GM19467 (cell line): ENCODE data around the gene RAB22A.

Experiments
- ATAC-seq: cut with Tn5 transposase; IDR thresholded peaks from one replicate; pipeline ENCODE4 v1.9.1; 2021; ENCODE audit warnings: mild to moderate bottlenecking, moderate library complexity; ENCODE audit not compliant: unreplicated experiment

The RAB22A gene

DNA sequence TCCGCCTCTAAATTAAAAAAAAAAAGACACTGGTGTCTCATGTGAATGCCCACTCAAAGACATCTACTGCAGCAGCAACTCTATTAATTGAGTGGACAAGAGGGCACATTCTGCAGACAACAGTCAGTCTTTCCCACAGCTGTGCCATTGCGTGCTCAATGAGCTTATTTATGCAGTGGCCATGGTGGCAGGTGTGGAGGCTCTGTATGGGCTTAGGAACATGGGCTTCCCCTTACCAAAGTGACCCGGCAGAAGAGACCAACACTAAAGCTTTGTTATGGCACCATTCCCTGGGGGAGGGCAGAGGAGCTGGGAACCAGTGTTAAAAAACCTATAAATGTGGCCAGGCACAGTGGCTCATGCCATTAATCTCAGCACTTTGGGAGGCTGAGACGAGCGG, 75.3 kb downstream of the RAB22A start:
- ATAC-seq: no peak

DNA sequence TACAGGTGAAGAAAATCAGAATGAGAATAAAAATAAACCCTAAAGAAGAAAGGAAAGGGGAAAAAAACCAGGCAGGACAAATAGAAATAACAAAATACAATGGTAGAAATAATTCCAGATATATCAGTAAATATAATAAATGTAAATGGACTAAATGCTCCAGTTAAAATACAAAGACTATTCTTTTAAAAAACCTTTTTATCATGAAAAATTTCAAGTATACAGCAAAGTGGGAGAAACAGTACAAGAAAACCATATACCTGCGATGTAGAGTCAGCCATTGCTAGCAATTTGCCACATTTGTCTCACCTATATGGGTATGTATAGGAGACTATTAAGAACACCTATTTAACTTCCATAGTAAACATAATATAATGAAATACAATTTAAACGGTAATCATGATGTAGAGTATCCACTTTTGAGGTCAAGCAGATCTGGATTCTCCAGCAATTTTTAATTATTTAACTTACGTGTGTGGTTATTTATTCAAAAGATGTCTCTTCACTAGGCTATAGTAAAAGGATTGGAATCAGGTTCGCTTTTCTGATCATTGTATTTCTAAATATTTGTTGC, 78.6 kb downstream of the RAB22A start:
- no peak for ATAC-seq

GRCh38 chr20:58388882-58389323, 79.4 kb downstream of the RAB22A start, which contains the start of gene VAPB:
TSS of gene VAPB (plus strand) at chr20:58389229. CDS start at chr20:58389460, 231 bp downstream.
- ATAC-seq: peak; percentile 95

DNA sequence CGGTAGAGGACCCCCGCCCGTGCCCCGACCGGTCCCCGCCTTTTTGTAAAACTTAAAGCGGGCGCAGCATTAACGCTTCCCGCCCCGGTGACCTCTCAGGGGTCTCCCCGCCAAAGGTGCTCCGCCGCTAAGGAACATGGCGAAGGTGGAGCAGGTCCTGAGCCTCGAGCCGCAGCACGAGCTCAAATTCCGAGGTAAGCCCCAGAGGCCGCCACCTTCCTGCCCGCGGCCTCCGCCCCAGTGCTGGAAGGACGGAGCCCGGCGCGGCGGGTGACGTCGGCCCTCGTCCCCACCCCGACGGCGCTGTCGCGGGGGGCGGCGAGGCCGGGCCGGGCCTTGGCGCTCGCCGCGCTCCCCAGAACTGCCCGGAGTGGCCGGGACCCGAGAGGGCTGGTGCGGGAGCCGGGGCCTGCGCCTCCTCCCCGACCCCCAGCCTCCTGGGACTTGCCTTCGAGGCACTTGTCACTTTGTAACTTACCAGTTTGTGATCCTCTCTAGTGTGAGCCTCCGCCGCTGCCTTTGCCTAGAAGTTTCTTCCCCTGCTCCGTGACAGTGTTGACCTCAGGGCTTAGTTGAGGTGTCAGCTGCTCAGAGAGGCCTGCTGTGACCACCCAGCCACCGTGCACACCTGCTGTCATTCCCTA, 79.9 kb downstream of the RAB22A start:
- ATAC-seq: peak; percentile 24

- no peak for ATAC-seq
Measured at GRCh38 chr20:58389968-58390658, 80.6 kb downstream of the RAB22A start.

DNA sequence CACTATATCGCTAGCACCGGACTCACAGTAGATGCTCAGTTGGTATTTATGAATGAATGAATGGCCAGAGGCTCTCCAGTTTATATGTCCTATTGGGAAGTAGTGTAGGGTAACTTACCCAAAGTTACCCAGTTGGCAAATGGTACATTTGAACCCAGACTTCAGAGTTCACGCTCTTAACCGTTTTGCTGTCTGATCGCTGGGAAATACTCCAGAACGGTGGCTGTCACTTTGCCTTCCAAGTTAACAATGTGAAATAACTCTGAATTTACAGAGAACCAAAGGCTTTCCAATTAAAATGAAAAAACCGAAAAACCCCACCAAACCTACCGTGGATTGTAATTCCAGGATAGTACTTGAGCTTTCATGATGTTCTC, 81.1 kb downstream of the RAB22A start:
- ATAC-seq: no peak

DNA sequence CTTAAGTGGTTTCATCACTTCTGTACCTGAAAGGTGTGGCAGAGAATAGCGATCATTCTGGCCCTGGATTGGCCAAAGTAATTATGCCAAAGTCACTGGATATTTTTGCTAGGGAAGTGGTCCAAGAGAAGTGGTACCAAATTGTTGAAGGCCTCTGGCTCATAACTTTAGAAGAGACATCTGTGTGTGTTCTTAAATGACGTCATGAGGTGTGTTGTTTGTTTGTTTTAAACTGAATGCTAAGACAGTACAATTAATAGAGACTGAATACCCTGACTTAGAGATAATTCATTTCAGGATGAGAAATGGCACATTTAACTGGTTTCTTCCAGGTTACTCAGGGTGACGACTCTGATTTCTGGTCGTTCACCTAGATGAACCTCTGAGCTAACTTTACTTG, 82.8 kb downstream of the RAB22A start:
- no peak for ATAC-seq

DNA sequence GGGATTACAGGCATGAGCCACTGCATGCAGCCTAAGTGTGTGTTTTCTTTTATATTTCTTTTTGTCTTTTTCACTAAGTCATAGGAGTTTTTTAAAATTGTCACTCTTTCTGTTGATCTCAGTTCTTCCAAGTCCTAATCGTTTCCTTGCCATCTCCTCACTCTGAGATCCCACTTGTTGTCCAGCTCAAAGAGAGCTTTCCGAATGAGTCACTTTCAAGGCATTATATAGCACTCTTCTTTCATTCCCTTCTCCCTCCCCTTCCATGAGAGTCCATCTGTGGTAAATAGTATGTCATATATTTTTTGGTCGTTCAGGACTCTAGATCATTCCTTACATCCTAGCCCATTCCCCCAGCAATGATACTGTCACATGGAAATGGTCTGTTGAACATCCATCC, 83.8 kb downstream of the RAB22A start:
- no peak for ATAC-seq

- no peak for ATAC-seq
Measured at GRCh38 chr20:58394801-58395200, 85.3 kb downstream of the RAB22A start.

- no peak for ATAC-seq
Measured at GRCh38 chr20:58395604-58396003, 86.1 kb downstream of the RAB22A start.

DNA sequence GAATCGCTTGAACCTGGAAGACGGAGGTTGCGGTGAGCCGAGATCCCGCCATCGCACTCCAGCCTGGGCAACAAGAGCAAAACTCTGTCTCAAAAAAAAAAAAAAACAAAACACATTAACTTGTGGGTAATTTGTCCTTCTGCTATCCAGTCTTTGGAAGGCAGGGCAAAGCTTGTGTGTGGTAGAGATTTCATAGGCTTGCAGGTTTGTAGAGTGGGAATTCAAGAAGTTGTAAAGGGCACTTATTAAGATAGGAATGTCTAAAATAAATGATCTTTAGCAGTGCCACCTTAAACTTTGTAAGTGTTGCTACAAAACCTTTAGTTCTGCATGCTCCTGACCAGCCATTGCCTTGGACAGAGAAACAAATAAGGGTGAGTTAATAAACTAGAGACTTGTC, 87.9 kb downstream of the RAB22A start:
- no peak for ATAC-seq

DNA sequence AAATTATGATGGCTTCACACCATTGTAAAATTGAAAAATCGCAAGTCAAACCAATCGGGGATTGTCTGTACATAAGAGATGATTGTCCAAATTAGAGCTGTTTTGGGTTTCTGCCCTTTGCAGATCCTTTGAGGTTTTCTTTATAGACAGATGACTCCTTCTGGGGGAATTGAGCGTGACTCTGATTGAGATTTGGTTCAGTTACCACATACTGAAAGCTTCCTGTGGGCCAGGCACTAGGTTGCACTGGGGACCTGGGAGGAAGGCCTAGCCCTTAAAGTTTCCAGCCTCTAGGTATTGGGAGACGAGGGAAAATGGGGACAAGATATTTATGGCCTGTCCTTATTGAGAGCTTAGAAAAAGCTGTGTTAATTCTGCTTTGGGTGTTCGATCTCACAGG, 88.7 kb downstream of the RAB22A start:
- ATAC-seq: no peak

DNA sequence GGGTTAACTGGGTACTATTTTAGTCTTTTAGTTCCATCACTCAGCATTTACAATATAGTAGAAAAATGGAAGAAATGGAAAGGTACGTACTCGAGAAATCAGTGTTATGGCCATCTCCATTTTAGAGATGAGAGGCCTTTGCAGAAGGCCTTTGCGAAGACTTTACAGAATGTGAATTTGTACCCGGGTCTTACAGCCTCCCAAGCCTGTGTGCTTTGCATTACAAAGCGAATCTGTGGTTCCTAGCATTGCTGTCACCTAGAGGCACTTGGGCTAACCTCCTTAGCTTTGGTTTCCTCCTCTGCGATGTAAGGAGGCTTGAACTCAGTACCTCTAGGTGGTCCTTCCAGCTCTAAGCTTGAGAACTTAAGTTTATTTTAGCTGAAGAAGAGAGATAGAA, 90.4 kb downstream of the RAB22A start:
- no peak for ATAC-seq

- no peak for ATAC-seq
Measured at GRCh38 chr20:58401162-58401561, 91.6 kb downstream of the RAB22A start.

DNA sequence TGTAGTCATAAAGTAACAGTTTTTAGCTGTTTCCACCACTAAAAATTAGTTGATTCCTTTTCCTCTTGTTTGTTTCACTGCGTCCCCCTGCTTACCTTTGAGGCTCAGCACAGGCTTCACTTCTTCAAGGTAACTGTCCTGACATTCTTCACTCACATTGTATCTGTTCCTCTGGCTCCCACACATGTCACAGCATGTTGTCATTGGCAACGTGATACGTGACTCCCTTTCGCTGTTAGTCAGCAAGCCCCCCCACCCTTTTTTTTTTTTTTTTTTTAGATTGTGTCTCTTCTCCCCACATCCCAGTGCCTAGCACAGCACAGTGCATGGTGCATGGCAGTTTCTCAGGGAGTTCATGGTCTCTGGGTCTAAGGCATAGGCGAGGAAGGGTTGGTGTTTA, 92.8 kb downstream of the RAB22A start:
- ATAC-seq: no peak

GRCh38 chr20:58402827-58403226, 93.3 kb downstream of the RAB22A start:
- ATAC-seq: no peak

GRCh38 chr20:58403272-58403671, 93.8 kb downstream of the RAB22A start:
- no peak for ATAC-seq

GRCh38 chr20:58405504-58406291, 96.2 kb downstream of the RAB22A start:
- no peak for ATAC-seq

DNA sequence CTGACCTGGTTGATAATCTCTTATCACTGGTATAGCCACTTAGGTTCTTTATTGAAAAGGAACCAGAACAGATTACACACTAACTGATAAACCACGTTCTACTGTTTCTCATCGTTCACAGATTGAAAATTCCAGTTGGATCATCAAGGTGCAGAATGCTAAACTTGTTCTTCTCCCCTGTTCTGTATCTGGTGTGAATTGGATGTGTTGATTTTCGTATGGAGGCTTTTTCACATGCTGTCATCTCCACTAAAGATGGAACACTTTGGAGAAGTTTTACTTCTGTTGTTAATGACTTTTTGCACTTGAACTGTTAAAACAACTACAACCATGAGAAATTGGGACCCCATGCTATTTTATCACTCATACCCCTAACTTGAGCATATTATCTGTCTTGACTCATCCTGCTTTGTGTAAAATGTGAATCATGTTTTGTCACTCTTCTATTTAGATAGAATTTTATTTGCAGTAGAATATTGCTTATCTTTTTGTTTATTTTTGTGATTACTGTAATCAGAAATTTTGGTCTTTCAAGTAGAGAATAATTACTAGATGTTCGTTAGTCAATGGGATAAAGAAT, 97.0 kb downstream of the RAB22A start:
- ATAC-seq: no peak

- no peak for ATAC-seq
Measured at GRCh38 chr20:58407201-58407873, 97.8 kb downstream of the RAB22A start.
